ENCODE data around the gene NTRK3. TPM values are rescaled to one million over a fixed set of nuclear protein-coding genes. Genes with fewer than 3 reads are reported as not detected.
"Not testable (repeated sequence)": the region's sequence is repeated elsewhere in the genome, so short reads cannot be mapped to it uniquely, and the experiment has no call there.

Gene NTRK3
- polyA plus RNA-seq, 1 donor (not counting 4 experiments of a cell fraction or from before 2014, with no cell fraction given) = not detected

DNA sequence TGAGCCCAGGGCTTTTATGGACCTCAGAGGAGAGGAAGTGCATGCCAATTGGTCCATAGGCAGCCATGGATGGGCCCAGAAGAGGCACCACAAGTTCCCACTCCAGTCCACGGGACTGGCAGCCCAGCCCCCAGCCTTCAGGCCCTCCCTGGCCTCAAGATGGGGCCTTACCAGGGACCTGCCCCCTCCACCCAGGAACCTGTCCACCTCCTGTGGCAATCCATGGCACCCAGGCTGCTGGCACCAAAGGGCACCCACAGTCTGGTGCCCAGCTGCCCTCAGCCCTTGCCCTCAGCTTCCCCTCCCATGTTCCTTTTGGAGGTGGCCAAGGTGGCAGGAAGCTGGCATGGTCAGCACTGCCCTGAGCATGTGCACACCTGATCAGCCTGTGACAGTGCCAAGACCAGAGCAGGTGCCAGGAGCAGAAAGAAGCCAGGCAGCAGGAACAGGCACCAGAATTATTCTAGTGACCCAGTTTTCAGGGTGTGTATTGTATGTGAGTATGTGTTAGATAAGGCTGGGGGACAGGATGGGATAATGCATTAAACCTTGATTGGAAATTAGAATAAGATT lies 415.0 kb downstream of the NTRK3 start:
- dilution Hi-C loops (cut with MboI; ENCODE audit: extremely low pct_ligation_motif_present, low sequenced_read_pairs) = no loop called here
- no peaks in the 10 kb centered on the region for H3K27me3 ChIP-seq (ENCODE audit: control insufficient read depth, extremely low read depth, insufficient read depth, low read length)
- no peak for FAIRE-seq

GRCh38 chr15:87835830-87836229 lies 420.7 kb downstream of the NTRK3 start:
- H3K4me1 ChIP-seq (ENCODE audit: control insufficient read depth, extremely low read depth, insufficient read depth, low read length); H3K4me3 ChIP-seq (ENCODE audit: control insufficient read depth in 2 of 3, extremely low read depth in 1 of 3, insufficient read depth in 2 of 3, low read depth in 1 of 3, low read length in 3 of 3); H3K9me3 ChIP-seq (ENCODE audit: control insufficient read depth, low read depth, low read length); DNase-seq (ENCODE audit: low read depth, low spot score); H3K36me3 ChIP-seq (ENCODE audit: control insufficient read depth in 2 of 2, extremely low read depth in 1 of 2, insufficient read depth in 2 of 2, low read length in 2 of 2); H3K27me3 ChIP-seq (ENCODE audit: control insufficient read depth, extremely low read depth, insufficient read depth, low read length); H3K79me2 ChIP-seq (ENCODE audit: control insufficient read depth, insufficient read depth, low read length); H3K4me2 ChIP-seq (ENCODE audit: control insufficient read depth, extremely low read depth, insufficient read depth, low read depth, low read length); H3K9me1 ChIP-seq (ENCODE audit: control insufficient read depth, extremely low read depth, insufficient read depth, low read length); H3K9ac ChIP-seq (ENCODE audit: control insufficient read depth, extremely low read depth, insufficient read depth, low read length); H3K27ac ChIP-seq (ENCODE audit: control insufficient read depth, insufficient read depth, low read length); H2AFZ ChIP-seq (ENCODE audit: control insufficient read depth, low read length); FAIRE-seq; dilution Hi-C loops (cut with MboI; ENCODE audit: extremely low pct_ligation_motif_present, low sequenced_read_pairs); H4K20me1 ChIP-seq (ENCODE audit: control insufficient read depth, extremely low read depth, insufficient read depth, low read length): not testable (repeated sequence)

More for the DNA sequence above, 415.0 kb downstream of the NTRK3 start:
- no peaks in the 10 kb centered on the region for H3K9me3 ChIP-seq (ENCODE audit: control insufficient read depth, low read depth, low read length)
- no peak overlapping the region for H3K4me2 ChIP-seq (ENCODE audit: control insufficient read depth, extremely low read depth, insufficient read depth, low read depth, low read length)
- H3K4me3 ChIP-seq (ENCODE audit: control insufficient read depth in 2 of 3, extremely low read depth in 1 of 3, insufficient read depth in 2 of 3, low read depth in 1 of 3, low read length in 3 of 3) = no peak overlapping the region
- no peak for DNase-seq (ENCODE audit: low read depth, low spot score)
- TF ChIP-seq CTCF (optimal IDR thresholded peaks at IDR 0.05 in 1 of 3, IDR thresholded peaks at IDR 0.05 in 1 of 3, conservative IDR thresholded peaks at IDR 0.05 in 1 of 3; ENCODE audit: extremely low read depth in 1 of 3, insufficient read depth in 2 of 3, low read length in 3 of 3) (no peak), EZH2 (IDR thresholded peaks at IDR 0.05; ENCODE audit: low read length) (no peak)
- H4K20me1 ChIP-seq (ENCODE audit: control insufficient read depth, extremely low read depth, insufficient read depth, low read length) = no peaks in the 10 kb centered on the region
- H3K36me3 ChIP-seq (ENCODE audit: control insufficient read depth in 2 of 2, extremely low read depth in 1 of 2, insufficient read depth in 2 of 2, low read length in 2 of 2) = no peaks in the 10 kb centered on the region
- H3K79me2 ChIP-seq (ENCODE audit: control insufficient read depth, insufficient read depth, low read length) = no peaks in the 10 kb centered on the region
- H3K4me1 ChIP-seq (ENCODE audit: control insufficient read depth, extremely low read depth, insufficient read depth, low read length) = no peaks in the 10 kb centered on the region
- H3K9ac ChIP-seq (ENCODE audit: control insufficient read depth, extremely low read depth, insufficient read depth, low read length) = no peak overlapping the region
- no peak overlapping the region for H2AFZ ChIP-seq (ENCODE audit: control insufficient read depth, low read length)
- no peaks in the 10 kb centered on the region for H3K9me1 ChIP-seq (ENCODE audit: control insufficient read depth, extremely low read depth, insufficient read depth, low read length)
- H3K27ac ChIP-seq (ENCODE audit: control insufficient read depth, insufficient read depth, low read length) = no peak overlapping the region

GRCh38 chr15:87833333-87833732 lies 423.2 kb downstream of the NTRK3 start:
- dilution Hi-C loops (cut with MboI; ENCODE audit: extremely low pct_ligation_motif_present, low sequenced_read_pairs); FAIRE-seq; H3K9ac ChIP-seq (ENCODE audit: control insufficient read depth, extremely low read depth, insufficient read depth, low read length): not testable (repeated sequence)

More at GRCh38 chr15:87833333-87833732, 423.2 kb downstream of the NTRK3 start:
- H3K79me2 ChIP-seq (ENCODE audit: control insufficient read depth, insufficient read depth, low read length); H2AFZ ChIP-seq (ENCODE audit: control insufficient read depth, low read length); H3K4me3 ChIP-seq (ENCODE audit: control insufficient read depth in 2 of 3, extremely low read depth in 1 of 3, insufficient read depth in 2 of 3, low read depth in 1 of 3, low read length in 3 of 3); H3K4me2 ChIP-seq (ENCODE audit: control insufficient read depth, extremely low read depth, insufficient read depth, low read depth, low read length); H3K36me3 ChIP-seq (ENCODE audit: control insufficient read depth in 2 of 2, extremely low read depth in 1 of 2, insufficient read depth in 2 of 2, low read length in 2 of 2); H3K4me1 ChIP-seq (ENCODE audit: control insufficient read depth, extremely low read depth, insufficient read depth, low read length); H3K9me1 ChIP-seq (ENCODE audit: control insufficient read depth, extremely low read depth, insufficient read depth, low read length); H3K27ac ChIP-seq (ENCODE audit: control insufficient read depth, insufficient read depth, low read length); DNase-seq (ENCODE audit: low read depth, low spot score); H3K27me3 ChIP-seq (ENCODE audit: control insufficient read depth, extremely low read depth, insufficient read depth, low read length); H4K20me1 ChIP-seq (ENCODE audit: control insufficient read depth, extremely low read depth, insufficient read depth, low read length); H3K9me3 ChIP-seq (ENCODE audit: control insufficient read depth, low read depth, low read length): not testable (repeated sequence)
